Thyroid gland (tissue), 4 donors: ENCODE data around the gene REG4. TPM values are rescaled to one million over a fixed set of nuclear protein-coding genes. Genes with fewer than 3 reads are reported as not detected.

Source experiments
- DNase-seq, 2 donors: peaks; one replicate each; pipeline ENCODE4 v3.0.0-alpha.2; 2019
- H3K27ac ChIP-seq, 3 donors: fragments of 200-600 bp; sonication (generic); 1 replicate in 2 of 3; 2 replicates in 1 of 3; pipeline ENCODE4 v1.5.1; 2016 to 2019; ENCODE audit warnings: mild to moderate bottlenecking in 1 of 3, moderate library complexity in 1 of 3
- H3K27me3 ChIP-seq: fragments of 200-600 bp; sonication (generic); one replicate; pipeline ENCODE4 v1.5.1; 2019
- H3K36me3 ChIP-seq, 2 donors: fragments of 200-600 bp; sonication (generic); one replicate each; pipeline ENCODE4 v1.5.1; 2016 to 2019
- H3K4me1 ChIP-seq, 2 donors: fragments of 200-600 bp; sonication (generic); one replicate each; pipeline ENCODE4 v1.5.1; 2017 to 2019
- H3K4me3 ChIP-seq, 3 donors: fragments of 200-600 bp; sonication (generic); replicated peaks in 1 of 3; 1 replicate in 2 of 3; 2 replicates in 1 of 3; pipeline ENCODE4 v1.5.1; 2016; ENCODE audit warnings: mild to moderate bottlenecking in 1 of 3
- H3K9me3 ChIP-seq: fragments of 200-600 bp; sonication (generic); one replicate; pipeline ENCODE4 v1.5.1; 2017
- CTCF ChIP-seq, 6 experiments: fragments of 200-600 bp in 3 of 6; fragments of 450-650 bp in 3 of 6; sonication (generic) in 3 of 6; IDR thresholded peaks; one replicate each; pipeline ENCODE4 v1.5.1; 2016 to 2019; ENCODE audit warnings: antibody characterized with exemption in 6 of 6, mild to moderate bottlenecking in 2 of 6, inconsistent platforms in 1 of 6, moderate library complexity in 1 of 6
- POLR2A ChIP-seq, 2 donors: fragments of 450-650 bp; IDR thresholded peaks; one replicate each; pipeline ENCODE4 v1.6.1; 2017; ENCODE audit warnings: antibody characterized with exemption in 2 of 2, mild to moderate bottlenecking in 2 of 2, moderate library complexity in 1 of 2
- WGBS, 2 donors: methylation state at CpG; one replicate each; pipeline ENCODE4 v1.1.5; 2017; 5-methylcytosine and 5-hydroxymethylcytosine counted together
- intact Hi-C: fragments of 100-400 bp; cut with DNase I; formaldehyde crosslinking; loops from one replicate; pipeline ENCODE4 v1.15.1; 2023
- total RNA-seq, 4 donors: library from RNA; depleted of rRNA; stranded (reverse); fragments of >200 nt; gene quantifications; one replicate each; pipeline ENCODE4 v1.2.3, GENCODE V29; 2016

REG4 gene
- total RNA-seq, 4 donors from 2014 or later: not detected

GRCh38 chr1:119816407-119816806, 5.1 kb upstream of the REG4 start:
- H3K27ac ChIP-seq: no peak overlapping the region
- H3K27me3 ChIP-seq: no peaks in the 10 kb centered on the region
- H3K36me3 ChIP-seq: no peaks in the 10 kb centered on the region

GRCh38 chr1:119815928-119816327, 4.7 kb upstream of the REG4 start:
- DNase-seq: no peak
- Histone ChIP-seq H3K27ac (no peak overlapping the region), H3K27me3 (no peaks in the 10 kb centered on the region), H3K36me3 (no peaks in the 10 kb centered on the region), H3K4me1 (no peaks in the 10 kb centered on the region), H3K9me3 (no peaks in the 10 kb centered on the region), H3K4me3 (no peak overlapping the region)
- intact Hi-C loops: no loop called here
- 84 to 85% methylated on average over 7 of the region's 7 CpGs for WGBS, 2 donors
- TF ChIP-seq CTCF (IDR thresholded peaks at IDR 0.05) (no peak), POLR2A (IDR thresholded peaks at IDR 0.05) (no peak)

More at GRCh38 chr1:119816407-119816806, 5.1 kb upstream of the REG4 start:
- 68 to 86% methylated on average over 2 of the region's 2 CpGs for WGBS, 2 donors
- no peak for DNase-seq
- intact Hi-C loops: no loop called here
- H3K4me1 ChIP-seq: no peaks in the 10 kb centered on the region
- H3K9me3 ChIP-seq: no peaks in the 10 kb centered on the region
- no peak overlapping the region for H3K4me3 ChIP-seq
- TF ChIP-seq POLR2A (IDR thresholded peaks at IDR 0.05): no peak
- TF ChIP-seq CTCF (IDR thresholded peaks at IDR 0.05): no peak

GRCh38 chr1:119815361-119815760, 4.1 kb upstream of the REG4 start:
- TF ChIP-seq CTCF (IDR thresholded peaks at IDR 0.05) (no peak), POLR2A (IDR thresholded peaks at IDR 0.05) (no peak)
- intact Hi-C loops: no loop called here
- Histone ChIP-seq H3K4me3 (no peak overlapping the region), H3K36me3 (no peaks in the 10 kb centered on the region), H3K4me1 (no peaks in the 10 kb centered on the region), H3K9me3 (no peaks in the 10 kb centered on the region), H3K27ac (no peak overlapping the region), H3K27me3 (no peaks in the 10 kb centered on the region)
- whole genome bisulfite sequencing, 2 donors: 86 to 92% methylated on average over 3 of the region's 3 CpGs
- DNase-seq: no peak

- Histone ChIP-seq H3K9me3 (no peaks in the 10 kb centered on the region), H3K4me3 (no peak overlapping the region), H3K27ac (no peak overlapping the region), H3K4me1 (no peaks in the 10 kb centered on the region), H3K36me3 (no peaks in the 10 kb centered on the region), H3K27me3 (no peaks in the 10 kb centered on the region)
- TF ChIP-seq CTCF (IDR thresholded peaks at IDR 0.05) (no peak), POLR2A (IDR thresholded peaks at IDR 0.05) (no peak)
- intact Hi-C loops: no loop called here
- 63 to 73% methylated on average over 1 of the region's 1 CpG for WGBS, 2 donors
- DNase-seq: no peak
These were observed 3.0 kb upstream of the REG4 start for GRCh38 chr1:119814288-119814687.

GRCh38 chr1:119811985-119812557, 811 bp upstream of the REG4 start:
- H3K27ac ChIP-seq: no peak overlapping the region

More at GRCh38 chr1:119811985-119812557, 811 bp upstream of the REG4 start:
- WGBS, 2 donors: 85 to 86% methylated on average over 2 of the region's 2 CpGs
- no peak for DNase-seq
- TF ChIP-seq CTCF (IDR thresholded peaks at IDR 0.05): no peak
- TF ChIP-seq POLR2A (IDR thresholded peaks at IDR 0.05): no peak
- Histone ChIP-seq H3K36me3 (no peaks in the 10 kb centered on the region), H3K9me3 (no peaks in the 10 kb centered on the region), H3K27me3 (no peaks in the 10 kb centered on the region), H3K4me1 (no peaks in the 10 kb centered on the region), H3K4me3 (no peak overlapping the region)
- intact Hi-C loops: no loop called here
